HepG2 (cell line): ENCODE data around the gene XRCC3. TPM values are rescaled to one million over a fixed set of nuclear protein-coding genes. Genes with fewer than 3 reads are reported as not detected.

Source experiments
- ATAC-seq: fragments of 200-7000 bp; cut with Tn5 transposase; 3 replicates; pipeline ENCODE4 v1.9.1; 2020; ENCODE audit warnings: mild to moderate bottlenecking, moderate library complexity
- BruUV-seq: library from RNA; stranded (reverse); fragments of 400-500 nt; replicated peaks from 2 replicates; lab custom pipeline; 2021; lab: Mats Ljungman, UMichigan
- CTCF ChIA-PET: fragments of 300-600 bp; formaldehyde crosslinking; extraction: SDS; loops from one replicate; lab custom pipeline; 2021; ENCODE audit warnings: low total read pairs, inconsistent platforms, low intra/inter-chr PET ratio; lab: Yijun Ruan, JAX
- POLR2A ChIA-PET: fragments of 350-600 bp; sonication (Branson Sonifier 250); formaldehyde crosslinking; loops from one replicate; lab custom pipeline; 2020; ENCODE audit warnings: antibody characterized with exemption, inconsistent platforms; lab: Yijun Ruan, JAX
- DNase-seq: peaks from one replicate; pipeline ENCODE4 v3.0.0-alpha.2; 2015; ENCODE audit warnings: low spot score
- FAIRE-seq: peaks from 3 replicates; lab custom pipeline; 2011; peaks lifted over from hg19 to GRCh38; lab: Jason Lieb, UNC
- H2AFZ ChIP-seq: one replicate; pipeline ENCODE4 v1.6.1; 2011; ENCODE audit warnings: low read length, inconsistent platforms
- H3K27ac ChIP-seq: fragments of 300-600 bp; 3 replicates; pipeline ENCODE4 v1.8.0; 2011; ENCODE audit warnings: mixed run types, mild to moderate bottlenecking, mixed read lengths, low read length, inconsistent platforms; ENCODE audit not compliant: insufficient read depth; ENCODE audit errors: extremely low read length
- H3K27me3 ChIP-seq, 2 experiments: fragments of 200-600 bp in 1 of 2; 2 replicates in 1 of 2; 3 replicates in 1 of 2; pipeline versions ENCODE4 v1.6.0 to v1.8.0; 2011; ENCODE audit warnings: low read length in 2 of 2, mild to moderate bottlenecking in 2 of 2, moderate library complexity in 2 of 2, inconsistent platforms in 1 of 2; ENCODE audit not compliant: insufficient read depth in 2 of 2, control insufficient read depth in 1 of 2
- H3K36me3 ChIP-seq, 2 experiments: fragments of 200-600 bp in 1 of 2; replicated peaks in 1 of 2; 2 replicates in 1 of 2; 3 replicates in 1 of 2; pipeline versions ENCODE4 v1.5.1 to v1.8.0; 2011; ENCODE audit warnings: low read length in 2 of 2, inconsistent platforms in 1 of 2; ENCODE audit not compliant: insufficient read depth in 2 of 2, control insufficient read depth in 1 of 2
- H3K4me1 ChIP-seq: 2 replicates; pipeline ENCODE4 v1.5.1; 2012; ENCODE audit warnings: low read length, inconsistent platforms; ENCODE audit not compliant: insufficient read depth
- H3K4me2 ChIP-seq: 2 replicates; pipeline ENCODE4 v1.6.0; 2011; ENCODE audit warnings: low read depth, low read length, inconsistent platforms
- H3K4me3 ChIP-seq, 3 experiments: fragments of 200-600 bp in 1 of 3; sonication (generic), shearing (Covaris generic) in 1 of 3; replicated peaks in 1 of 3; 2 replicates each; pipeline ENCODE4 v1.5.1; 2011 to 2016; ENCODE audit warnings: low read length in 3 of 3, inconsistent platforms in 2 of 3, low read depth in 2 of 3, mild to moderate bottlenecking in 2 of 3, control low read depth in 1 of 3, mixed read lengths in 1 of 3; ENCODE audit not compliant: insufficient read depth in 1 of 3
- H3K79me2 ChIP-seq: one replicate; pipeline ENCODE4 v1.6.1; 2011; ENCODE audit warnings: low read length, inconsistent platforms; ENCODE audit not compliant: insufficient read depth
- H3K9ac ChIP-seq: 2 replicates; pipeline ENCODE4 v1.6.0; 2011; ENCODE audit warnings: mild to moderate bottlenecking, low read depth, low read length, inconsistent platforms; ENCODE audit not compliant: insufficient read depth
- H3K9me3 ChIP-seq: 2 replicates; pipeline ENCODE4 v1.5.1; 2012; ENCODE audit warnings: mild to moderate bottlenecking, low read length
- H4K20me1 ChIP-seq: 2 replicates; pipeline ENCODE4 v1.6.0; 2011; ENCODE audit warnings: inconsistent platforms, mild to moderate bottlenecking, low read length, moderate library complexity; ENCODE audit not compliant: insufficient read depth
- BRF2 ChIP-seq: sonication (generic); formaldehyde crosslinking; IDR thresholded peaks from 2 replicates; pipeline ENCODE4 v1.8.1; 2022; ENCODE audit warnings: mild to moderate bottlenecking, missing genetic modification reagents
- EP300 ChIP-seq, 3 experiments: sonication (generic) in 1 of 3; formaldehyde crosslinking in 1 of 3; IDR thresholded peaks; 2 replicates each; pipeline versions ENCODE4 v1.5.1 to v1.6.1; 2011 to 2020; ENCODE audit warnings: low read depth in 2 of 3, low read length in 2 of 3, borderline replicate concordance in 1 of 3, improper control_type of control experiment in 1 of 3, mild to moderate bottlenecking in 1 of 3, missing genetic modification reagents in 1 of 3, moderate library complexity in 1 of 3
- FOXA1 ChIP-seq, 2 experiments: fragments of 450-650 bp in 1 of 2; sonication (generic) in 1 of 2; formaldehyde crosslinking in 1 of 2; IDR thresholded peaks; 2 replicates each; pipeline versions ENCODE4 v1.4.0 to v1.6.1; 2016 to 2020; ENCODE audit warnings: missing genetic modification reagents in 1 of 2
- FUBP1 ChIP-seq: sonication (generic); formaldehyde crosslinking; IDR thresholded peaks from 2 replicates; pipeline ENCODE4 v1.5.1; 2020; ENCODE audit warnings: missing genetic modification reagents, mild to moderate bottlenecking, borderline replicate concordance
- GPN1 ChIP-seq: sonication (generic); formaldehyde crosslinking; IDR thresholded peaks from 2 replicates; pipeline ENCODE4 v1.5.1; 2020; ENCODE audit warnings: missing genetic modification reagents, borderline replicate concordance
- HNF1A ChIP-seq, 2 experiments: sonication (generic) in 1 of 2; formaldehyde crosslinking in 1 of 2; IDR thresholded peaks; 2 replicates each; pipeline versions ENCODE4 v1.4.0 to v1.6.1; 2016 to 2020; ENCODE audit warnings: borderline replicate concordance in 1 of 2, low read depth in 1 of 2, mild to moderate bottlenecking in 1 of 2, missing genetic modification reagents in 1 of 2
- REL ChIP-seq: sonication (generic); formaldehyde crosslinking; conservative IDR thresholded peaks from 2 replicates; pipeline ENCODE4 v1.8.0; 2022; ENCODE audit warnings: mild to moderate bottlenecking, missing genetic modification reagents, moderate library complexity
- RXRA ChIP-seq: sonication (generic); formaldehyde crosslinking; IDR thresholded peaks from 2 replicates; pipeline ENCODE4 v1.5.1; 2020; ENCODE audit warnings: missing genetic modification reagents
- ZNF3 ChIP-seq: IDR thresholded peaks from 2 replicates; pipeline ENCODE4 v1.7.0; 2017; ENCODE audit warnings: inconsistent platforms
- ZNF501 ChIP-seq: sonication (generic); formaldehyde crosslinking; IDR thresholded peaks from 2 replicates; pipeline ENCODE4 v1.5.1; 2020; ENCODE audit warnings: mild to moderate bottlenecking, moderate library complexity, missing genetic modification reagents
- WGBS: methylation state at CpG from one replicate; pipeline ENCODE4 v1.1.6; 2017; ENCODE audit warnings: low lambda C conversion rate; 5-methylcytosine and 5-hydroxymethylcytosine counted together
- in situ Hi-C: cut with HindIII; loops from 2 replicates; pipeline ENCODE4 v1.10.0; 2017; ENCODE audit warnings: low pct_unique_long_range_greater_than_20kb; ENCODE audit not compliant: extremely low pct_ligation_motif_present
- intact Hi-C: fragments of 100-400 bp; cut with micrococcal nuclease; formaldehyde crosslinking; loops from one replicate; pipeline ENCODE4 v1.10.0; 2022; ENCODE audit not compliant: unreplicated experiment
- polyA plus RNA-seq, 8 experiments: library from polyadenylated mRNA; depleted of rRNA in 3 of 8; stranded (reverse) in 7 of 8; unstranded in 1 of 8; fragments of >200 nt; fragmentation: Illumina TruSeq in 4 of 8; extraction: Trizol in 4 of 8; gene quantifications; 2 replicates each; pipeline versions ENCODE4 v1.2.1 to v1.2.3, GENCODE V29; 2011 to 2016; ENCODE audit warnings: low read depth in 4 of 8, missing spikeins in 1 of 8, mixed read lengths in 1 of 8; ENCODE audit not compliant: insufficient read depth in 1 of 8
- total RNA-seq, 5 experiments: library from RNA; depleted of rRNA; stranded (reverse); fragments of >200 nt; fragmentation: Illumina TruSeq; extraction: Trizol; gene quantifications; 2 replicates each; pipeline ENCODE4 v1.2.3, GENCODE V29; 2016; ENCODE audit warnings: low read depth in 1 of 5

The XRCC3 gene
- total and polyA plus RNA-seq, 2 of the 13 experiments (the other 11 are each of a cell fraction or from before 2014, with no cell fraction given) = 5.4 to 25.8 TPM

- TF ChIP-seq HNF1A (IDR thresholded peaks at IDR 0.05; ENCODE audit: low read depth) (no peak), HNF1A (CRISPR knock-in tag; IDR thresholded peaks at IDR 0.05; ENCODE audit: borderline replicate concordance) (no peak), GPN1 (no peak), ZNF501 (CRISPR knock-in tag) (no peak), FUBP1 (CRISPR knock-in tag) (no peak)
Measured at GRCh38 chr14:103763730-103764488, 48.7 kb upstream of the XRCC3 start (continued).

GRCh38 chr14:103762541-103762940 lies 47.3 kb upstream of the XRCC3 start:
- no peak overlapping the region for H3K4me3 ChIP-seq
- no peaks in the 10 kb centered on the region for H3K79me2 ChIP-seq
- no peak for ATAC-seq
- H3K9me3 ChIP-seq = no peaks in the 10 kb centered on the region
- FAIRE-seq = no peak
- no peak for DNase-seq
- in situ Hi-C loops = no loop called here
- H3K4me2 ChIP-seq = no peak overlapping the region
- no TSS peak for BruUV-seq
- CTCF ChIA-PET = no interaction called here
- H3K27me3 ChIP-seq = no peaks in the 10 kb centered on the region
- no peak for TF ChIP-seq REL (CRISPR knock-in tag)
- no peak for TF ChIP-seq FOXA1 (IDR thresholded peaks at IDR 0.05)
- TF ChIP-seq FOXA1 (CRISPR knock-in tag; IDR thresholded peaks at IDR 0.05) = no peak
- TF ChIP-seq ZNF3 (CRISPR knock-in tag) = no peak
- TF ChIP-seq EP300 (IDR thresholded peaks at IDR 0.05; ENCODE audit: low read depth in 2 of 2, low read length in 2 of 2) = no peak
- TF ChIP-seq EP300 (CRISPR knock-in tag; IDR thresholded peaks at IDR 0.05; ENCODE audit: borderline replicate concordance) = no peak
- no peak for TF ChIP-seq BRF2
- TF ChIP-seq RXRA (CRISPR knock-in tag) = no peak
- H4K20me1 ChIP-seq = no peaks in the 10 kb centered on the region
- intact Hi-C loops = no loop called here
- no peak overlapping the region for H2AFZ ChIP-seq
- H3K4me1 ChIP-seq = no peaks in the 10 kb centered on the region
- POLR2A ChIA-PET = no interaction called here
- no peak overlapping the region for H3K27ac ChIP-seq
- peaks cover 0 to 3% of the 10 kb centered on the region in 2 experiments; a peak in 1 of 5 replicates for H3K36me3 ChIP-seq
- no peak overlapping the region for H3K9ac ChIP-seq
- WGBS = 97% methylated on average over 13 of the region's 13 CpGs
